IMR-90 (cell line): ENCODE data around the gene GDPD5. TPM values are rescaled to one million over a fixed set of nuclear protein-coding genes. Genes with fewer than 3 reads are reported as not detected.

Experiments
- ATAC-seq: fragments of 200-7000 bp; cut with Tn5 transposase; 2 replicates; pipeline ENCODE4 v1.9.1; 2020; ENCODE audit warnings: low read depth, mild to moderate bottlenecking, moderate library complexity
- BruUV-seq: library from RNA; stranded (reverse); fragments of 400-500 nt; replicated peaks from 2 replicates; lab custom pipeline; 2021; lab: Mats Ljungman, UMichigan
- CTCF ChIA-PET: fragments of 300-600 bp; formaldehyde crosslinking; extraction: SDS; loops from one replicate; lab custom pipeline; 2021; ENCODE audit warnings: antibody characterized with exemption; lab: Yijun Ruan, JAX
- POLR2A ChIA-PET: fragments of 300-600 bp; sonication (Branson Sonifier 250); formaldehyde crosslinking; loops from one replicate; lab custom pipeline; 2022; ENCODE audit warnings: antibody characterized with exemption; ENCODE audit not compliant: unreplicated experiment; lab: Charles Lee
- DNase-seq: peaks from one replicate; pipeline ENCODE4 v3.0.0; 2013
- H2AFZ ChIP-seq: replicated peaks from 2 replicates; pipeline ENCODE3; 2013; ENCODE audit warnings: low read length, mild to moderate bottlenecking; ENCODE audit not compliant: poor library complexity
- H2AK5ac ChIP-seq: 2 replicates; pipeline ENCODE4 v1.6.1; 2013; ENCODE audit warnings: low read depth, low read length, inconsistent platforms
- H2AK9ac ChIP-seq: replicated peaks from 2 replicates; pipeline ENCODE3; 2013; ENCODE audit warnings: mild to moderate bottlenecking, low read depth, low read length, moderate library complexity; ENCODE audit not compliant: poor library complexity
- H2BK120ac ChIP-seq: 2 replicates; pipeline ENCODE4 v1.6.1; 2013; ENCODE audit warnings: low read depth, low read length, inconsistent platforms
- H2BK15ac ChIP-seq: 3 replicates; pipeline ENCODE4 v1.6.1; 2013; ENCODE audit warnings: low read depth, low read length, inconsistent platforms
- H2BK20ac ChIP-seq: 2 replicates; pipeline ENCODE4 v1.6.1; 2013; ENCODE audit warnings: low read depth, mild to moderate bottlenecking, inconsistent platforms, low read length, moderate library complexity
- H2BK5ac ChIP-seq: 2 replicates; pipeline ENCODE4 v1.6.1; 2013; ENCODE audit warnings: mild to moderate bottlenecking, low read depth, low read length, inconsistent platforms; ENCODE audit not compliant: poor library complexity, severe bottlenecking
- H3K14ac ChIP-seq: replicated peaks from 2 replicates; pipeline ENCODE4 v1.6.1; 2013; ENCODE audit warnings: low read depth, low read length, inconsistent platforms
- H3K18ac ChIP-seq: 2 replicates; pipeline ENCODE4 v1.6.1; 2013; ENCODE audit warnings: low read depth, low read length, control low read depth
- H3K23ac ChIP-seq: 2 replicates; pipeline ENCODE4 v1.6.1; 2013; ENCODE audit warnings: low read depth, low read length, inconsistent platforms
- H3K27ac ChIP-seq: 2 replicates; pipeline ENCODE4 v1.5.1; 2013; ENCODE audit warnings: mild to moderate bottlenecking, control low read depth, low read length; ENCODE audit not compliant: insufficient read depth
- H3K27me3 ChIP-seq: 2 replicates; pipeline ENCODE4 v1.6.1; 2013; ENCODE audit warnings: low read length; ENCODE audit not compliant: control insufficient read depth, insufficient read depth
- H3K36me3 ChIP-seq: 2 replicates; pipeline ENCODE4 v1.6.1; 2013; ENCODE audit warnings: low read length, mixed read lengths; ENCODE audit not compliant: control insufficient read depth, insufficient read depth
- H3K4ac ChIP-seq: 2 replicates; pipeline ENCODE4 v1.6.1; 2013; ENCODE audit warnings: low read depth, low read length, inconsistent platforms
- H3K4me1 ChIP-seq: 2 replicates; pipeline ENCODE4 v1.6.1; 2013; ENCODE audit warnings: low read length, mixed read lengths; ENCODE audit not compliant: control insufficient read depth, insufficient read depth
- H3K4me2 ChIP-seq: 2 replicates; pipeline ENCODE4 v1.6.1; 2013; ENCODE audit warnings: low read depth, mild to moderate bottlenecking, control low read depth, low read length, moderate library complexity
- H3K4me3 ChIP-seq: 2 replicates; pipeline ENCODE4 v1.5.1; 2013; ENCODE audit warnings: low read depth, mild to moderate bottlenecking, control low read depth, low read length, moderate library complexity; ENCODE audit not compliant: insufficient read depth
- H3K56ac ChIP-seq: 2 replicates; pipeline ENCODE4 v1.6.1; 2013; ENCODE audit warnings: low read length, inconsistent platforms; ENCODE audit not compliant: insufficient read depth; ENCODE audit errors: extremely low read depth
- H3K79me1 ChIP-seq, 2 experiments: 2 replicates each; pipeline ENCODE4 v1.6.1; 2013; ENCODE audit warnings: low read length in 2 of 2, inconsistent platforms in 1 of 2, low read depth in 1 of 2
- H3K9ac ChIP-seq: 2 replicates; pipeline ENCODE4 v1.6.1; 2013; ENCODE audit warnings: low read depth, low read length, control low read depth
- H3K9me1 ChIP-seq: 2 replicates; pipeline ENCODE4 v1.6.1; 2013; ENCODE audit warnings: low read length, inconsistent platforms; ENCODE audit not compliant: insufficient read depth
- H3K9me3 ChIP-seq: 2 replicates; pipeline ENCODE4 v1.6.1; 2013; ENCODE audit warnings: low read length; ENCODE audit not compliant: control insufficient read depth, insufficient read depth
- H4K20me1 ChIP-seq: 2 replicates; pipeline ENCODE4 v1.6.1; 2013; ENCODE audit warnings: low read length, inconsistent platforms; ENCODE audit not compliant: insufficient read depth
- H4K5ac ChIP-seq: 2 replicates; pipeline ENCODE4 v1.6.1; 2013; ENCODE audit warnings: mild to moderate bottlenecking, low read depth, low read length, control low read depth
- H4K8ac ChIP-seq, 2 experiments: 2 replicates each; pipeline ENCODE4 v1.6.1; 2013; ENCODE audit warnings: low read depth in 2 of 2, low read length in 2 of 2, control low read depth in 1 of 2, inconsistent platforms in 1 of 2
- H4K91ac ChIP-seq: 2 replicates; pipeline ENCODE4 v1.6.1; 2013; ENCODE audit warnings: low read depth, low read length, inconsistent platforms; ENCODE audit not compliant: insufficient read depth
- BHLHE40 ChIP-seq: fragments of 150-350 bp; IDR thresholded peaks from 2 replicates; pipeline ENCODE4 v1.6.1; 2016; ENCODE audit warnings: mild to moderate bottlenecking, low read depth, low read length
- CHD1 ChIP-seq: IDR thresholded peaks from 2 replicates; pipeline ENCODE4 v1.6.1; 2012; ENCODE audit warnings: low read depth, low read length, improper control_type of control experiment
- ELK1 ChIP-seq: fragments of 150-350 bp; IDR thresholded peaks from 2 replicates; pipeline ENCODE4 v1.6.1; 2016; ENCODE audit warnings: low read depth, mild to moderate bottlenecking, low read length, moderate library complexity, borderline replicate concordance
- MAFK ChIP-seq: IDR thresholded peaks from 2 replicates; pipeline ENCODE4 v1.6.1; 2012; ENCODE audit warnings: low read depth, low read length, improper control_type of control experiment
- MAZ ChIP-seq: IDR thresholded peaks from 2 replicates; pipeline ENCODE4 v1.6.1; 2012; ENCODE audit warnings: low read depth, mild to moderate bottlenecking, low read length, improper control_type of control experiment, moderate library complexity, borderline replicate concordance
- MXI1 ChIP-seq: IDR thresholded peaks from 2 replicates; pipeline ENCODE4 v1.6.1; 2012; ENCODE audit warnings: low read depth, mild to moderate bottlenecking, low read length, moderate library complexity, borderline replicate concordance
- NFE2L2 ChIP-seq: fragments of 150-350 bp; IDR thresholded peaks from 2 replicates; pipeline ENCODE4 v1.6.1; 2016; ENCODE audit warnings: low read depth, mild to moderate bottlenecking, low read length
- POLR2A ChIP-seq: IDR thresholded peaks from 2 replicates; pipeline ENCODE4 v1.6.1; 2012; ENCODE audit warnings: mild to moderate bottlenecking, low read depth, low read length
- RFX5 ChIP-seq: IDR thresholded peaks from 2 replicates; pipeline ENCODE4 v1.8.0; 2012; ENCODE audit warnings: low read depth, mild to moderate bottlenecking, low read length, moderate library complexity
- SMC3 ChIP-seq: fragments of 150-350 bp; IDR thresholded peaks from 2 replicates; pipeline ENCODE4 v1.6.1; 2016; ENCODE audit warnings: low read depth, mild to moderate bottlenecking, antibody characterized with exemption, low read length, moderate library complexity
- USF2 ChIP-seq: fragments of 150-350 bp; IDR thresholded peaks from 2 replicates; pipeline ENCODE4 v1.6.1; 2017; ENCODE audit warnings: mild to moderate bottlenecking, antibody characterized with exemption, low read length, low read depth
- WGBS, 2 experiments: methylation state at CpG; one replicate each; pipeline versions ENCODE4 v1.1.5 to v1.1.7; 2013; ENCODE audit warnings: missing lambda C conversion rate in 2 of 2; ENCODE audit not compliant: insufficient read length in 1 of 2; ENCODE audit errors: extremely low coverage in 2 of 2; 5-methylcytosine and 5-hydroxymethylcytosine counted together
- dilution Hi-C: fragments of 300-500 bp; cut with HindIII; formaldehyde crosslinking; loops from one replicate; pipeline ENCODE4 v1.14.3; 2018; ENCODE audit warnings: low sequenced_read_pairs; ENCODE audit not compliant: unreplicated experiment
- in situ Hi-C: fragments of 300-500 bp; cut with MboI; formaldehyde crosslinking; loops from 3 replicates; pipeline ENCODE4 v1.14.3; 2019; ENCODE audit warnings: low sequenced_read_pairs, inconsistent platforms, mixed read lengths
- intact Hi-C: fragments of 100-400 bp; cut with micrococcal nuclease; formaldehyde crosslinking; loops from 2 replicates; pipeline ENCODE4 v1.10.0; 2022
- polyA plus RNA-seq, 3 experiments: library from polyadenylated mRNA; depleted of rRNA; stranded (reverse); fragments of >200 nt; gene quantifications; 2 replicates each; pipeline ENCODE4 v1.2.3, GENCODE V29; 2012; ENCODE audit warnings: low replicate concordance in 1 of 3
- total RNA-seq: library from RNA; depleted of rRNA; stranded (reverse); fragments of >200 nt; gene quantifications from 2 replicates; pipeline ENCODE4 v1.2.3, GENCODE V29; 2012
- TF ChIP-seq, protein P1 (sequence below): conservative IDR thresholded peaks from 2 replicates; pipeline ENCODE4 v1.5.1; 2012; ENCODE audit warnings: mild to moderate bottlenecking, low read depth, low read length, improper control_type of control experiment

Gene GDPD5
- total and polyA plus RNA-seq, 2 of the 4 experiments (the other 2 are of a cell fraction): 2.0 to 7.9 TPM

- no peak for TF ChIP-seq ELK1
Observed at GRCh38 chr11:75399344-75400145, 126.2 kb downstream of the GDPD5 start, which contains the start of gene RPS3 (continued).

GRCh38 chr11:75398906-75399305 lies 126.8 kb downstream of the GDPD5 start:
- H4K8ac ChIP-seq: peak overlapping the region; percentile 53 to 84
- no peak overlapping the region for H2BK5ac ChIP-seq
- no peak overlapping the region for H2BK20ac ChIP-seq
- no peak overlapping the region for H3K23ac ChIP-seq
- H3K14ac ChIP-seq: no peak overlapping the region
- peaks cover 31% of the 10 kb centered on the region for H3K36me3 ChIP-seq
- BruUV-seq: no TSS peak
- no peak overlapping the region for H2AK5ac ChIP-seq
- H4K91ac ChIP-seq: no peak overlapping the region
- dilution Hi-C loops: no loop called here
- H4K5ac ChIP-seq: peak overlapping the region; percentile 53
- H3K9me3 ChIP-seq: no peaks in the 10 kb centered on the region
- intact Hi-C loops: no loop called here
- H4K20me1 ChIP-seq: peaks cover 45% of the 10 kb centered on the region
- ChIA-PET POLR2A (no interaction called here), CTCF (interaction anchor here (0.8 to 1.3 kb wide), 2 partner anchors 9 to 46 kb away, joined by 3 read pairs; no protein-coding TSS in a partner anchor)
- H3K18ac ChIP-seq: no peak overlapping the region
- no peak overlapping the region for H2AK9ac ChIP-seq
- peaks cover 3% of the 10 kb centered on the region; the same call in 1 of the 2 replicates for H3K27me3 ChIP-seq
- H2BK120ac ChIP-seq: no peak overlapping the region
- no peak overlapping the region for H3K4me2 ChIP-seq
- DNase-seq: no peak
- no peak overlapping the region for H3K4ac ChIP-seq
- 48% methylated on average over 7 of the region's 8 CpGs; no CpG with 5 or more reads in 1 of the 2 experiments for WGBS, 2 experiments
- no peak overlapping the region for H3K56ac ChIP-seq
- peaks cover 6% of the 10 kb centered on the region; the same call in 1 of the 2 replicates for H3K9me1 ChIP-seq
- H2AFZ ChIP-seq: peak overlapping the region; percentile 88
- H2BK15ac ChIP-seq: no peak overlapping the region
- H3K27ac ChIP-seq: no peak overlapping the region
- peaks cover 5% of the 10 kb centered on the region for H3K4me1 ChIP-seq
- H3K79me1 ChIP-seq: peaks cover 8 to 32% of the 10 kb centered on the region in 2 experiments
- no peak overlapping the region for H3K9ac ChIP-seq
- in situ Hi-C loops: no loop called here
- no peak for ATAC-seq
- no peak overlapping the region for H3K4me3 ChIP-seq
- TF ChIP-seq RFX5 (no peak), NFE2L2 (no peak), USF2 (no peak), CHD1 (no peak), MAFK (no peak), BHLHE40 (no peak), MAZ (no peak), POLR2A (no peak), MXI1 (no peak), SMC3 (no peak)
- TF ChIP-seq, protein P1, sequence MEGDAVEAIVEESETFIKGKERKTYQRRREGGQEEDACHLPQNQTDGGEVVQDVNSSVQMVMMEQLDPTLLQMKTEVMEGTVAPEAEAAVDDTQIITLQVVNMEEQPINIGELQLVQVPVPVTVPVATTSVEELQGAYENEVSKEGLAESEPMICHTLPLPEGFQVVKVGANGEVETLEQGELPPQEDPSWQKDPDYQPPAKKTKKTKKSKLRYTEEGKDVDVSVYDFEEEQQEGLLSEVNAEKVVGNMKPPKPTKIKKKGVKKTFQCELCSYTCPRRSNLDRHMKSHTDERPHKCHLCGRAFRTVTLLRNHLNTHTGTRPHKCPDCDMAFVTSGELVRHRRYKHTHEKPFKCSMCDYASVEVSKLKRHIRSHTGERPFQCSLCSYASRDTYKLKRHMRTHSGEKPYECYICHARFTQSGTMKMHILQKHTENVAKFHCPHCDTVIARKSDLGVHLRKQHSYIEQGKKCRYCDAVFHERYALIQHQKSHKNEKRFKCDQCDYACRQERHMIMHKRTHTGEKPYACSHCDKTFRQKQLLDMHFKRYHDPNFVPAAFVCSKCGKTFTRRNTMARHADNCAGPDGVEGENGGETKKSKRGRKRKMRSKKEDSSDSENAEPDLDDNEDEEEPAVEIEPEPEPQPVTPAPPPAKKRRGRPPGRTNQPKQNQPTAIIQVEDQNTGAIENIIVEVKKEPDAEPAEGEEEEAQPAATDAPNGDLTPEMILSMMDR: no peak
